ENCODE data around the gene TPM2. TPM values are rescaled to one million over a fixed set of nuclear protein-coding genes. Genes with fewer than 3 reads are reported as not detected.

The TPM2 gene
- total RNA-seq, 6 experiments from 2014 or later: 1,810 to 3,557 (median 2,546) TPM

- no peak for DNase-seq
- Mint-ChIP-seq H3K9me3 (no peaks in the 10 kb centered on the region), H3K4me3 (no peak overlapping the region), H3K36me3 (ENCODE audit: low read depth) (peaks cover 27% of the 10 kb centered on the region), H3K4me1 (ENCODE audit: low read depth) (peaks cover 28% of the 10 kb centered on the region), H3K27ac (no peak overlapping the region), H3K27me3 (ENCODE audit: insufficient read depth) (peaks cover 4% of the 10 kb centered on the region; the same call in 1 of the 2 replicates)
- TF ChIP-seq CTCF (IDR thresholded peaks at IDR 0.05): no peak
Observed at GRCh38 chr9:35700031-35700430, 10.3 kb upstream of the TPM2 start.

DNA sequence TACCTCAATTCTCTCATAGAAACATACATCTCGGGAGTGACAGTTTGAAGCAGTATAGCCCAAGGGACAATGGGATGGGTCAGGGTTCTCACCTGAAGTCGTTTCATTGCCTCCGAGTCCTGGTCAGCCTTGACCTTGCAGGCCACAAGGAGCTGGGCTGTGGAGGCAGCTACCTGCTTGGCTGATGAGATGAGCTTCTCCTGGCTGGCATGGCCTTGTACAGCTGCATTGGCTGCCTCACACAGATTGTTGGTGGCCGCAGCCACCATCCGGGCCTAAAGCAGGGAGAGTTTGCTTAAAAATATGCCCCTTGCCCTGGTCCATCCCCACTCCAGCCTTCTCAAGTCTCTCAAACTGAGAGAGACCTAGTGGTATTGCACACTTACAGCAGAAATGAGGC, 8.5 kb upstream of the TPM2 start:
- Mint-ChIP-seq H3K27ac (peak overlapping the region; percentile 19; the same call in 1 of the 2 replicates), H3K4me1 (ENCODE audit: low read depth) (peaks cover 31% of the 10 kb centered on the region), H3K4me3 (no peak overlapping the region), H3K36me3 (ENCODE audit: low read depth) (peaks cover 16% of the 10 kb centered on the region), H3K9me3 (no peaks in the 10 kb centered on the region), H3K27me3 (ENCODE audit: insufficient read depth) (peaks cover 4% of the 10 kb centered on the region; the same call in 1 of the 2 replicates)
- no peak for DNase-seq
- no peak for TF ChIP-seq CTCF (IDR thresholded peaks at IDR 0.05)

- Mint-ChIP-seq H3K9me3 (no peaks in the 10 kb centered on the region), H3K27me3 (ENCODE audit: insufficient read depth) (peaks cover 4% of the 10 kb centered on the region; the same call in 1 of the 2 replicates), H3K27ac (peak overlapping the region; percentile 19; the same call in 1 of the 2 replicates), H3K4me1 (ENCODE audit: low read depth) (peaks cover 31% of the 10 kb centered on the region), H3K4me3 (no peak overlapping the region), H3K36me3 (ENCODE audit: low read depth) (peaks cover 16% of the 10 kb centered on the region)
- no peak for TF ChIP-seq CTCF (IDR thresholded peaks at IDR 0.05)
- DNase-seq: no peak
Observed at GRCh38 chr9:35697486-35697885, 7.8 kb upstream of the TPM2 start.

GRCh38 chr9:35696520-35697215, 6.9 kb upstream of the TPM2 start:
- peaks cover 37% of the 10 kb centered on the region for H3K4me1 Mint-ChIP-seq (ENCODE audit: low read depth)
- peak overlapping the region; percentile 36; the same call in 1 of the 2 replicates for H3K4me3 Mint-ChIP-seq
- peak; percentile 89 for TF ChIP-seq CTCF (IDR thresholded peaks at IDR 0.05)
- DNase-seq: no peak
- H3K9me3 Mint-ChIP-seq: no peaks in the 10 kb centered on the region
- H3K27ac Mint-ChIP-seq: peak overlapping the region; percentile 78
- peaks cover 4% of the 10 kb centered on the region; the same call in 1 of the 2 replicates for H3K27me3 Mint-ChIP-seq (ENCODE audit: insufficient read depth)
- peaks cover 16% of the 10 kb centered on the region for H3K36me3 Mint-ChIP-seq (ENCODE audit: low read depth)

DNA sequence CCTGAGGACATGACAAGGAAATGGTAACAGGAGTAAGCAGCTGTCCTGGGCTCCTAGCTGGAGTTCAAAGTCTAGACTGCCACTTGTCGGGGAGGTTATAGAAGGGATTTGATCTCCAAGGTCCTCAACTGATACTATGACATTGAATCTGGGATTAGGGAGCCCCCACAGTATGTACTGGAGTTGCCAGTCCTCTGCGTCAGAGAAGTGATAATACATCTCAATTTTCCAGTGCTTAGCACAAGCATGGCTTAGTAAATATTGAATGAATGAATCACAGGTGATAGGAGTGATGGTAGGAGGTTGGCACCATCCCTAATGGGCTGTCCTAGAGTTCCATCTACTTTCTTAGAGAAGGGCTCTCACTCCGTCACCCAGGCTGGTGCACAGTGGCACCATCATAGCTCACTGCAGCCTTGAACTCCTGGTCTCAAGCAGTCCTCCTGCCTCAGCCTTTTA, 6.2 kb upstream of the TPM2 start:
- TF ChIP-seq CTCF (IDR thresholded peaks at IDR 0.05): no peak
- peak overlapping the region; percentile 78 for H3K27ac Mint-ChIP-seq
- no peak for DNase-seq

More for the DNA sequence above, 6.2 kb upstream of the TPM2 start:
- H3K4me3 Mint-ChIP-seq: no peak overlapping the region
- peaks cover 9% of the 10 kb centered on the region for H3K27me3 Mint-ChIP-seq (ENCODE audit: insufficient read depth)
- H3K36me3 Mint-ChIP-seq (ENCODE audit: low read depth): peaks cover 16% of the 10 kb centered on the region
- H3K9me3 Mint-ChIP-seq: no peaks in the 10 kb centered on the region
- peaks cover 43% of the 10 kb centered on the region for H3K4me1 Mint-ChIP-seq (ENCODE audit: low read depth)

All from HFFc6 (cell line).